Osteocyte (in vitro differentiated cells): ENCODE data around the gene ZNF821. TPM values are rescaled to one million over a fixed set of nuclear protein-coding genes. Genes with fewer than 3 reads are reported as not detected.

Experiments used
- DNase-seq: peaks from one replicate; pipeline ENCODE4 v3.0.0; 2021; ENCODE audit warnings: mixed read lengths; ENCODE audit not compliant: unreplicated experiment; ENCODE audit errors: extremely low spot score
- H3K27ac Mint-ChIP-seq: one replicate; pipeline ENCODE4 v1.8.0; 2021; ENCODE audit warnings: mild to moderate bottlenecking, mixed read lengths; ENCODE audit not compliant: unreplicated experiment
- H3K27me3 Mint-ChIP-seq: one replicate; pipeline ENCODE4 v1.8.0; 2021; ENCODE audit warnings: mixed read lengths; ENCODE audit not compliant: unreplicated experiment
- H3K36me3 Mint-ChIP-seq: one replicate; pipeline ENCODE4 v1.8.0; 2021; ENCODE audit warnings: mixed read lengths; ENCODE audit not compliant: unreplicated experiment
- H3K4me1 Mint-ChIP-seq: one replicate; pipeline ENCODE4 v1.8.0; 2021; ENCODE audit warnings: mixed read lengths; ENCODE audit not compliant: unreplicated experiment
- H3K4me3 Mint-ChIP-seq: one replicate; pipeline ENCODE4 v1.8.0; 2021; ENCODE audit warnings: mild to moderate bottlenecking, moderate library complexity, mixed read lengths; ENCODE audit not compliant: unreplicated experiment
- H3K9me3 Mint-ChIP-seq: one replicate; pipeline ENCODE4 v1.8.0; 2021; ENCODE audit warnings: mixed read lengths; ENCODE audit not compliant: unreplicated experiment
- total RNA-seq: library from RNA; stranded (reverse); gene quantifications from 2 replicates; pipeline ENCODE4 v1.2.1, GENCODE V29; 2021
- TF ChIP-seq, protein P1 (sequence below): fragments of 200-600 bp; sonication (generic); IDR thresholded peaks from 2 replicates; pipeline ENCODE4 v1.5.0; 2021; ENCODE audit warnings: antibody characterized with exemption, mild to moderate bottlenecking, moderate library complexity

Gene ZNF821
- total RNA-seq, 1 donor from 2014 or later: 14.1 TPM

DNA sequence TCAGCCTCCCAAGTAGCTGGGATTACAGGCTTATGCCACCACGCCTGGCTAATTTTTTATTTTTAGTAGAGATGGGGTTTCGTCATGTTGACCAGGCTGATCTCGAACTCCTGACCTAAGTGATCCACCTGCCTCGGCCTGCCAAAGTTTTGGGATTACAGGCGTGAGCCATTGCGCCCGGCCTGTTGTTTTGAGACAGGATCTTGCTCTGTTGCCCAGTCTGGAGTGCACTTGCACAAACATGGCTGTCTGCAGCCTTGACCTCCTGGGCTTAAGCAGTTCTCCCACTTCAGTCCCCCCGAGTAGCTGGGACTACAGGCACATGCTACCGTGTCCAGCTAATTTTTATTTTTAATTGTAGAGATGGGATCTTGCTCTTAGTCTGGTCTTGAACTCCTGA, 20.3 kb upstream of the ZNF821 start:
- no peak for DNase-seq
- H3K27ac Mint-ChIP-seq: no peak overlapping the region
- H3K36me3 Mint-ChIP-seq: peaks cover 2% of the 10 kb centered on the region
- TF ChIP-seq, protein P1, sequence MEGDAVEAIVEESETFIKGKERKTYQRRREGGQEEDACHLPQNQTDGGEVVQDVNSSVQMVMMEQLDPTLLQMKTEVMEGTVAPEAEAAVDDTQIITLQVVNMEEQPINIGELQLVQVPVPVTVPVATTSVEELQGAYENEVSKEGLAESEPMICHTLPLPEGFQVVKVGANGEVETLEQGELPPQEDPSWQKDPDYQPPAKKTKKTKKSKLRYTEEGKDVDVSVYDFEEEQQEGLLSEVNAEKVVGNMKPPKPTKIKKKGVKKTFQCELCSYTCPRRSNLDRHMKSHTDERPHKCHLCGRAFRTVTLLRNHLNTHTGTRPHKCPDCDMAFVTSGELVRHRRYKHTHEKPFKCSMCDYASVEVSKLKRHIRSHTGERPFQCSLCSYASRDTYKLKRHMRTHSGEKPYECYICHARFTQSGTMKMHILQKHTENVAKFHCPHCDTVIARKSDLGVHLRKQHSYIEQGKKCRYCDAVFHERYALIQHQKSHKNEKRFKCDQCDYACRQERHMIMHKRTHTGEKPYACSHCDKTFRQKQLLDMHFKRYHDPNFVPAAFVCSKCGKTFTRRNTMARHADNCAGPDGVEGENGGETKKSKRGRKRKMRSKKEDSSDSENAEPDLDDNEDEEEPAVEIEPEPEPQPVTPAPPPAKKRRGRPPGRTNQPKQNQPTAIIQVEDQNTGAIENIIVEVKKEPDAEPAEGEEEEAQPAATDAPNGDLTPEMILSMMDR: no peak
- H3K9me3 Mint-ChIP-seq: no peaks in the 10 kb centered on the region
- H3K4me3 Mint-ChIP-seq: no peak overlapping the region
- peaks cover 34% of the 10 kb centered on the region for H3K4me1 Mint-ChIP-seq
- no peaks in the 10 kb centered on the region for H3K27me3 Mint-ChIP-seq

DNA sequence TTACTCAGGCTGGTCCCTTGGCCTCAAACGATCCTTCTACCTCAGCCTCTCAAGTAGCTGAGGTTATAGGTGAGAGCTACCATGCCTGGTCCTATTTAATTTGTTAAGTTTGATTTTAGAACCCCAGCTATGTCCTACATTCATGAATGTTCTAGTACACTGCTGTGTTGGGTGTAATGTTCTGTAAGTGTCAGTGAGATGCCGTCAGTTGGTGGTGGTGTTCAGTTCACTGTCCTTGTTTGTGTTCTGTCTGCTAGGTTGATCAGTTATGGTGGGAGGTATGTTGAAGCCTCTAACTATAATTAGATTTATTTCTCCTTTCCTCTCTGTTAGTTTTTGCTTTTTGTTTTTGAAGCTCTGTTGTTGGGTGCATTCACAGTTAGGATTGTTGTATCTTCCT, 19.6 kb upstream of the ZNF821 start:
- TF ChIP-seq, protein P1: no peak
- Mint-ChIP-seq H3K4me3 (no peak overlapping the region), H3K36me3 (no peaks in the 10 kb centered on the region), H3K9me3 (no peaks in the 10 kb centered on the region), H3K4me1 (peaks cover 38% of the 10 kb centered on the region), H3K27ac (no peak overlapping the region), H3K27me3 (no peaks in the 10 kb centered on the region)
- no peak for DNase-seq

DNA sequence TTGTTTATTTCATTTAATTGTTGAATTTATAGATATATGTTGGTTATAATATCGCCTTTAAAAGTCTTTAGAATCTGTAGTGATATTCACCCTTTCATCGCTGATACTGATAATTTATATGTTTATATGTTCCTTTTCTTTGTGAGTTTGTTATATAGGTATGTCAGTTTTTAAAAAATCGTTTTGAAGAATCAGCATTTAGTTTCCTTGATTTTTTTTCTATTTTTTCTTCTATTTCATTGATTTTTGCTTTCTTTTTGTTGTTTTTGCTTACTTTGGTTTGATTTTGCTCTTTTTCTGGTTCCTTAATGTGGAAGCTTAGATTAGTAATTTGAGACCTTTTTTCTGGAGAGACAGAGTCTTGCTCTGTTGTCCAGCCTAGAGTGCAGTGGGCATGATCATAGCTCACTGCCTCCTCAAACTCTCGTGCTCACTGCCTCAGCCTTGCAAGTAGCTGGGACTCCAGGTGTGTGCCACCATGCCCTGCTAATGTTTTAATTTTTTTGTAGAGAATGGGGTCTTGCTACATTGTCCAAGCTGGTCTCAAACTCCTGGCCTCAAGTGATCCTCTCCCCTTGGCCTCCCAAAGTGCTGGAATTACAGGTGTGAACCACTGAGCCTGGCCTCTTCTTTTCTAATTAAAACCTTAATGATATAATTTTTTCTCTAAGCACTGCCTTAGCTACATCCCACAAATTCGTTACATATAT, 18.8 kb upstream of the ZNF821 start:
- Mint-ChIP-seq H3K4me3 (no peak overlapping the region), H3K36me3 (no peaks in the 10 kb centered on the region), H3K27me3 (no peaks in the 10 kb centered on the region), H3K27ac (peak overlapping the region; percentile 23), H3K9me3 (no peaks in the 10 kb centered on the region), H3K4me1 (peaks cover 37% of the 10 kb centered on the region)
- TF ChIP-seq, protein P1: no peak
- no peak for DNase-seq

DNA sequence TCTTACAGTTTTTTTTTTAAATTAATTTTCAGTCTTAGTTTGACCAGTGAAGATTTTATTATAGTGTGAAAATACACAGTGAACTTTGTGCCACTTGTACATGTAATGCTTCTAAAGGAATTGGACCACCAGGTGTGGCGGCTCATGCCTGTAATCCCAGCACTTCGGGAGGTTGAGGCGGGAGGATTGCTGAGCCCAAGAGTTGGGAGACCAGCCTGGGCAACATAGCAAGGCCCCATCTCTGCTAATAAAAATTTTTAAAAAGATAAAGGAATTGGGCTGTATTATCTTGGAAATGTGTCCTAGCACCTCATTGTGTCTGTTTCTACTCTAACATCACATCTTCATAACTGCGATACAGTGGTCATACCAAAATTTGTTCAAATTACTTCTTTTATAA, 15.2 kb upstream of the ZNF821 start:
- H3K36me3 Mint-ChIP-seq: peaks cover 2% of the 10 kb centered on the region
- TF ChIP-seq, protein P1: no peak
- peaks cover 37% of the 10 kb centered on the region for H3K4me1 Mint-ChIP-seq
- no peaks in the 10 kb centered on the region for H3K9me3 Mint-ChIP-seq
- DNase-seq: no peak
- no peak overlapping the region for H3K27ac Mint-ChIP-seq
- H3K27me3 Mint-ChIP-seq: no peaks in the 10 kb centered on the region
- no peak overlapping the region for H3K4me3 Mint-ChIP-seq

DNA sequence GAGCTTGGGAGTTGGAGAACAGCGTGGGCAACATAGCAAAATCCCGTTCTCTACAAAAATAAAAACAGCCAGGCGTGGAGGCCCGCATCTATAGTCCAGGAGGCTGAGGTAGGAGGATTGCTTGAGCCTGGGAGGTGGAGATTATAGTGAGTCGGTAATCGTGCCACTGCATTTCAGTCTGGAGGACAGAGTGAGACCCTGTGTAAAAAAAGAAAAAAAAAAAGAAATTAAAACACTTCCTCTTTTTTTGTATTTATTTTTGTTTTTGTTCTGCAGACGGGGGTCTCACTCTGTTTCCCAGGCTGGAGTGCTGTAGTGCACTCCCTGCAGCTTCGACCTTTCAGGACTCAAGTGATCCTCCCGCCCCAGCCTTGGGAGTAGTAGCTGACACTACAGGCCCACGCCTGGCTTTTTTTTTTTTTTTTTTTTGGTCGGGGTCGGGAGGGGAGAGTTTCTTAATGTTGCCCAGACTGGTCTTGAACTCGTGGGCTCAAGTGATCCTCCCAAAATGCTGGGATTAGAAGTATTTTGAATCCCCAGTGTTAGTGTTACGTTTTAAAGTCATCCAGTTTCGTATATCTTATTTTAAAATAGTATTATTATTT, 12.9 kb upstream of the ZNF821 start:
- DNase-seq: no peak
- peaks cover 2% of the 10 kb centered on the region for H3K36me3 Mint-ChIP-seq
- no peaks in the 10 kb centered on the region for H3K9me3 Mint-ChIP-seq
- H3K27me3 Mint-ChIP-seq: no peaks in the 10 kb centered on the region
- H3K4me3 Mint-ChIP-seq: peak overlapping the region; percentile 89
- H3K4me1 Mint-ChIP-seq: peaks cover 33% of the 10 kb centered on the region
- peak overlapping the region; percentile 41 for H3K27ac Mint-ChIP-seq
- TF ChIP-seq, protein P1: no peak
